ENCODE data around the gene FHOD3. TPM values are rescaled to one million over a fixed set of nuclear protein-coding genes. Genes with fewer than 3 reads are reported as not detected.

Gene FHOD3
- total RNA-seq, 1 donor, result 3.0 TPM

GRCh38 chr18:36432880-36433555 lies 135.5 kb downstream of the FHOD3 start:
- no peak for TF ChIP-seq CTCF (IDR thresholded peaks at IDR 0.05; ENCODE audit: insufficient read depth, low read length)
- no peak overlapping the region for H3K4me3 ChIP-seq (ENCODE audit: low read depth, low read length)
- no peak for DNase-seq (ENCODE audit: low read depth)

- DNase-seq (ENCODE audit: low read depth), result no peak
- no peak overlapping the region for H3K4me3 ChIP-seq (ENCODE audit: low read depth, low read length)
- no peak for TF ChIP-seq CTCF (IDR thresholded peaks at IDR 0.05; ENCODE audit: insufficient read depth, low read length)
Observed at GRCh38 chr18:36436387-36436786, 138.9 kb downstream of the FHOD3 start.

DNA sequence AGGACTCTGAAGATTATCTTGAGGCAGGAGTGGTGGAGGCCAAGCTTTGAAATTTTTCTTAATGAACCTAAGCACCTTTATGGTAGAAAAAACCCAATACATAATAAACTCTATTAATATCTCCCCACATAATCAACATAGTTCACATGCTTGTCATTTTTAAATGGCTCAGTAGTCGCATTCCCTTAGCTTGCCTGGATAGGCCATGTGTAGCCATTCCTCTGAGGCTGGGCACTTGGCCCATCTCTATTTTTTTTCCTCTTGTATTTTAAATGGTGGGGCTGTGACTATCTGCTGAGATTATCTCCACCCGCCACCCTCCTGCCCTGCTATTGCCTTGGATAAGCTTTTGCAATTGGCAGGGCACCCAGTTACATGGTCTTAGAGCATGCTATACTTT lies 143.1 kb downstream of the FHOD3 start:
- no peak for TF ChIP-seq CTCF (IDR thresholded peaks at IDR 0.05; ENCODE audit: insufficient read depth, low read length)
- DNase-seq (ENCODE audit: low read depth), result peak; percentile 74
- no peak overlapping the region for H3K4me3 ChIP-seq (ENCODE audit: low read depth, low read length)

GRCh38 chr18:36441426-36442240 lies 144.1 kb downstream of the FHOD3 start:
- H3K4me3 ChIP-seq (ENCODE audit: low read depth, low read length), result no peak overlapping the region
- TF ChIP-seq CTCF (IDR thresholded peaks at IDR 0.05; ENCODE audit: insufficient read depth, low read length), result no peak

DNA sequence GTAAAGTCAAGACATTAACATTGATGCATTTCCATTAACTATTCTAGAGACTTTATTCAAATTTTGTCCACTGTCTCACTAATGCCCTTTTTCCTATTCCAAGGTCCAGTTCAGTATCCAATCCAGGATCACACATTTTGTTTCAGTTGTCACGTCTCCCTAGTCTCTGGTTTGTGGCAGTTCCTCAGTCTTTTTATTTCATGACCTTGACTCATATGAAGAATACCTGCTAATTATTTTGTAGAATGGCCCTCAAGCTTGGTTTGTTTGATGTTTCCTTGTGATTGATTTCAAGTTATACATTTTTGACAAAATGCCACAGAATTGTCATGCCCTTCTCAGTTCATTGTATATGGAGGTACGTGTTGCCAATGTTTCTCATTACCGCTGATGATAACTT lies 145.2 kb downstream of the FHOD3 start:
- no peak for TF ChIP-seq CTCF (IDR thresholded peaks at IDR 0.05; ENCODE audit: insufficient read depth, low read length)
- no peak overlapping the region for H3K4me3 ChIP-seq (ENCODE audit: low read depth, low read length)
- no peak for DNase-seq (ENCODE audit: low read depth)

More at GRCh38 chr18:36441426-36442240, 144.1 kb downstream of the FHOD3 start:
- DNase-seq (ENCODE audit: low read depth), result peak; percentile 92

- no peak for TF ChIP-seq CTCF (IDR thresholded peaks at IDR 0.05; ENCODE audit: insufficient read depth, low read length)
- no peak for DNase-seq (ENCODE audit: low read depth)
- H3K4me3 ChIP-seq (ENCODE audit: low read depth, low read length), result no peak overlapping the region
Observed at GRCh38 chr18:36446059-36446458, 148.5 kb downstream of the FHOD3 start.
